HEK293 (cell line): ENCODE data around the gene MANSC4.

Experiments
- CTCF ChIA-PET: fragments of 350-600 bp; formaldehyde crosslinking; extraction: SDS; loops from one replicate; lab custom pipeline; 2021; ENCODE audit warnings: antibody characterized with exemption; lab: Yijun Ruan, JAX
- POLR2A ChIA-PET: fragments of 300-600 bp; formaldehyde crosslinking; extraction: SDS; loops from one replicate; lab custom pipeline; 2020; ENCODE audit warnings: antibody characterized with exemption, inconsistent platforms; lab: Yijun Ruan, JAX
- H3K27ac ChIP-seq: fragments of 200-500 bp; sonication (Bioruptor generic); 2 replicates; pipeline ENCODE4 v1.5.1; 2014; ENCODE audit warnings: low read depth, low read length, control low read depth, inconsistent platforms; ENCODE audit errors: extremely low read depth
- H3K36me3 ChIP-seq, 2 experiments: fragments of 200-500 bp in 1 of 2; sonication (Bioruptor generic) in 1 of 2; 1 replicate in 1 of 2; 2 replicates in 1 of 2; pipeline ENCODE4 v1.5.1; 2014 to 2017; ENCODE audit warnings: inconsistent platforms in 2 of 2, low read length in 2 of 2; ENCODE audit not compliant: control insufficient read depth in 2 of 2, insufficient read depth in 1 of 2
- H3K4me1 ChIP-seq: fragments of 200-500 bp; sonication (Bioruptor generic); 2 replicates; pipeline ENCODE4 v1.5.1; 2014; ENCODE audit warnings: mild to moderate bottlenecking, low read length, inconsistent platforms; ENCODE audit not compliant: control insufficient read depth, insufficient read depth
- H3K4me3 ChIP-seq: 2 replicates; pipeline ENCODE4 v1.5.1; 2011; ENCODE audit warnings: low read depth, mild to moderate bottlenecking, control low read depth, low read length, moderate library complexity
- H3K9me3 ChIP-seq: fragments of 200-500 bp; sonication (Bioruptor generic); 2 replicates; pipeline ENCODE4 v1.5.1; 2014; ENCODE audit warnings: low read depth, low read length, inconsistent platforms; ENCODE audit not compliant: control insufficient read depth, insufficient read depth
- KLF1 ChIP-seq: fragments of 450-650 bp; formaldehyde crosslinking; IDR thresholded peaks from 2 replicates; pipeline ENCODE4 v1.5.1; 2016; ENCODE audit warnings: missing biosample characterization, missing genetic modification characterization
- OSR2 ChIP-seq: fragments of 450-650 bp; formaldehyde crosslinking; IDR thresholded peaks from 2 replicates; pipeline ENCODE4 v1.5.1; 2016; ENCODE audit warnings: missing biosample characterization, missing genetic modification characterization
- REPIN1 ChIP-seq: fragments of 450-650 bp; formaldehyde crosslinking; IDR thresholded peaks from 2 replicates; pipeline ENCODE4 v1.5.1; 2017; ENCODE audit warnings: missing biosample characterization, missing genetic modification characterization, low read depth
- ZBTB17 ChIP-seq: fragments of 450-650 bp; formaldehyde crosslinking; IDR thresholded peaks from 2 replicates; pipeline ENCODE4 v1.5.1; 2016; ENCODE audit warnings: missing biosample characterization, missing genetic modification characterization
- ZFHX2 ChIP-seq: fragments of 450-650 bp; formaldehyde crosslinking; conservative IDR thresholded peaks from 2 replicates; pipeline ENCODE4 v1.5.1; 2016; ENCODE audit warnings: missing biosample characterization, missing genetic modification characterization
- ZNF121 ChIP-seq: fragments of 450-650 bp; formaldehyde crosslinking; IDR thresholded peaks from 2 replicates; pipeline ENCODE4 v1.5.1; 2016; ENCODE audit warnings: missing biosample characterization, missing genetic modification characterization
- ZNF169 ChIP-seq: fragments of 450-650 bp; formaldehyde crosslinking; IDR thresholded peaks from 2 replicates; pipeline ENCODE4 v1.5.1; 2016; ENCODE audit warnings: missing biosample characterization, missing genetic modification characterization
- ZNF23 ChIP-seq: fragments of 450-650 bp; formaldehyde crosslinking; IDR thresholded peaks from 2 replicates; pipeline ENCODE4 v1.5.1; 2016; ENCODE audit warnings: missing biosample characterization, missing genetic modification characterization, borderline replicate concordance
- ZNF366 ChIP-seq: fragments of 450-650 bp; formaldehyde crosslinking; conservative IDR thresholded peaks from 2 replicates; pipeline ENCODE4 v1.5.1; 2016; ENCODE audit warnings: missing biosample characterization, missing genetic modification characterization
- ZNF510 ChIP-seq: fragments of 450-650 bp; formaldehyde crosslinking; IDR thresholded peaks from 2 replicates; pipeline ENCODE4 v1.5.1; 2018; ENCODE audit warnings: mild to moderate bottlenecking, missing genetic modification characterization, missing biosample characterization; ENCODE audit not compliant: insufficient replicate concordance
- ZNF555 ChIP-seq: fragments of 450-650 bp; formaldehyde crosslinking; conservative IDR thresholded peaks from 2 replicates; pipeline ENCODE4 v1.5.1; 2017; ENCODE audit warnings: missing biosample characterization, mild to moderate bottlenecking, missing genetic modification characterization, inconsistent platforms
- ZNF560 ChIP-seq: fragments of 450-650 bp; formaldehyde crosslinking; IDR thresholded peaks from 2 replicates; pipeline ENCODE4 v1.5.1; 2017; ENCODE audit warnings: missing biosample characterization, missing genetic modification characterization, borderline replicate concordance
- ZNF629 ChIP-seq: fragments of 450-650 bp; formaldehyde crosslinking; IDR thresholded peaks from 2 replicates; pipeline ENCODE4 v1.5.1; 2017; ENCODE audit warnings: missing biosample characterization, missing genetic modification characterization
- ZNF670 ChIP-seq: fragments of 450-650 bp; formaldehyde crosslinking; IDR thresholded peaks from 2 replicates; pipeline ENCODE4 v1.5.1; 2016; ENCODE audit warnings: missing biosample characterization, missing genetic modification characterization, low read depth
- TF ChIP-seq, protein P1 (sequence below): fragments of 450-650 bp; formaldehyde crosslinking; IDR thresholded peaks from 2 replicates; pipeline ENCODE4 v1.5.1; 2016; ENCODE audit warnings: missing biosample characterization, missing genetic modification characterization
- TF ChIP-seq, protein P2 (sequence below): fragments of 450-650 bp; formaldehyde crosslinking; IDR thresholded peaks from 2 replicates; pipeline ENCODE4 v1.5.1; 2017; ENCODE audit warnings: missing biosample characterization, missing genetic modification characterization
- TF ChIP-seq, protein P3 (sequence below): fragments of 450-650 bp; formaldehyde crosslinking; IDR thresholded peaks from 2 replicates; pipeline ENCODE4; 2016; ENCODE audit warnings: missing biosample characterization, missing genetic modification characterization
- TF ChIP-seq, protein P4 (sequence below): fragments of 450-650 bp; formaldehyde crosslinking; IDR thresholded peaks from 2 replicates; pipeline ENCODE4 v1.5.1; 2016; ENCODE audit warnings: missing biosample characterization, missing genetic modification characterization
- TF ChIP-seq, protein P5 (sequence below): fragments of 450-650 bp; formaldehyde crosslinking; IDR thresholded peaks from 2 replicates; pipeline ENCODE4 v1.5.1; 2016; ENCODE audit warnings: missing biosample characterization, missing genetic modification characterization

The MANSC4 gene

DNA sequence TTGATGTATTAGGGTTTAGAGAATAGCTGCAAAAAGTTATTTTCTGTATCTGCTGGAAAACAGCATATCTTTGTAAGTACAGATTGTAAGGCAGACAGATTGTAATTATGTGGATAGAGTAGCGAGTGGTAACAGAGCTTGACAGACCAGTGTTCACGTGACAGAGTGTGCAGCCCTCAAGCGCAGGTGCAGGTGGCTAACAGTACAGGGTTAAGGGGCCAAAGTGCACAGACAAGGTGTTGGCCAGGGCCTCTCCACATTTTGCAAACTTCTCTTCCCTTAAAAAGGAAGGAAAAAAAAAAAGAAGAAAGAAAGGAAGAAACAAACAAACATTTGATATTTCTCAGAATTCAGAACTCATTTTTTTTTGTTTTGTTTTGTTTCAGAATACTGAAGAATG, 25.2 kb downstream of the MANSC4 start:
- POLR2A ChIA-PET: no interaction called here
- TF ChIP-seq ZNF169 (tag by site-specific recombination) (no peak), ZNF510 (tag by site-specific recombination) (no peak), OSR2 (tag by site-specific recombination) (no peak), REPIN1 (tag by site-specific recombination) (no peak), ZNF670 (tag by site-specific recombination) (no peak), ZBTB17 (no peak), ZFHX2 (tag by site-specific recombination) (no peak), ZNF555 (tag by site-specific recombination) (no peak), ZNF560 (no peak), ZNF23 (tag by site-specific recombination) (no peak), ZNF629 (tag by site-specific recombination) (no peak), ZNF121 (tag by site-specific recombination) (no peak)
- TF ChIP-seq, protein P1, sequence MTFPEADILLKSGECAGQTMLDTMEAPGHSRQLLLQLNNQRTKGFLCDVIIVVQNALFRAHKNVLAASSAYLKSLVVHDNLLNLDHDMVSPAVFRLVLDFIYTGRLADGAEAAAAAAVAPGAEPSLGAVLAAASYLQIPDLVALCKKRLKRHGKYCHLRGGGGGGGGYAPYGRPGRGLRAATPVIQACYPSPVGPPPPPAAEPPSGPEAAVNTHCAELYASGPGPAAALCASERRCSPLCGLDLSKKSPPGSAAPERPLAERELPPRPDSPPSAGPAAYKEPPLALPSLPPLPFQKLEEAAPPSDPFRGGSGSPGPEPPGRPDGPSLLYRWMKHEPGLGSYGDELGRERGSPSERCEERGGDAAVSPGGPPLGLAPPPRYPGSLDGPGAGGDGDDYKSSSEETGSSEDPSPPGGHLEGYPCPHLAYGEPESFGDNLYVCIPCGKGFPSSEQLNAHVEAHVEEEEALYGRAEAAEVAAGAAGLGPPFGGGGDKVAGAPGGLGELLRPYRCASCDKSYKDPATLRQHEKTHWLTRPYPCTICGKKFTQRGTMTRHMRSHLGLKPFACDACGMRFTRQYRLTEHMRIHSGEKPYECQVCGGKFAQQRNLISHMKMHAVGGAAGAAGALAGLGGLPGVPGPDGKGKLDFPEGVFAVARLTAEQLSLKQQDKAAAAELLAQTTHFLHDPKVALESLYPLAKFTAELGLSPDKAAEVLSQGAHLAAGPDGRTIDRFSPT (tag by site-specific recombination): no peak
- TF ChIP-seq, protein P2, sequence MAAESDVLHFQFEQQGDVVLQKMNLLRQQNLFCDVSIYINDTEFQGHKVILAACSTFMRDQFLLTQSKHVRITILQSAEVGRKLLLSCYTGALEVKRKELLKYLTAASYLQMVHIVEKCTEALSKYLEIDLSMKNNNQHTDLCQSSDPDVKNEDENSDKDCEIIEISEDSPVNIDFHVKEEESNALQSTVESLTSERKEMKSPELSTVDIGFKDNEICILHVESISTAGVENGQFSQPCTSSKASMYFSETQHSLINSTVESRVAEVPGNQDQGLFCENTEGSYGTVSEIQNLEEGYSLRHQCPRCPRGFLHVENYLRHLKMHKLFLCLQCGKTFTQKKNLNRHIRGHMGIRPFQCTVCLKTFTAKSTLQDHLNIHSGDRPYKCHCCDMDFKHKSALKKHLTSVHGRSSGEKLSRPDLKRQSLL: no peak
- TF ChIP-seq, protein P3, sequence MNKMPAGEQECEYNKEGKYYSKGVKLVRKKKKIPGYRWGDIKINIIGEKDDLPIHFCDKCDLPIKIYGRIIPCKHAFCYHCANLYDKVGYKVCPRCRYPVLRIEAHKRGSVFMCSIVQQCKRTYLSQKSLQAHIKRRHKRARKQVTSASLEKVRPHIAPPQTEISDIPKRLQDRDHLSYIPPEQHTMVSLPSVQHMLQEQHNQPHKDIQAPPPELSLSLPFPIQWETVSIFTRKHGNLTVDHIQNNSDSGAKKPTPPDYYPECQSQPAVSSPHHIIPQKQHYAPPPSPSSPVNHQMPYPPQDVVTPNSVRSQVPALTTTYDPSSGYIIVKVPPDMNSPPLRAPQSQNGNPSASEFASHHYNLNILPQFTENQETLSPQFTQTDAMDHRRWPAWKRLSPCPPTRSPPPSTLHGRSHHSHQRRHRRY: no peak
- TF ChIP-seq, protein P4, sequence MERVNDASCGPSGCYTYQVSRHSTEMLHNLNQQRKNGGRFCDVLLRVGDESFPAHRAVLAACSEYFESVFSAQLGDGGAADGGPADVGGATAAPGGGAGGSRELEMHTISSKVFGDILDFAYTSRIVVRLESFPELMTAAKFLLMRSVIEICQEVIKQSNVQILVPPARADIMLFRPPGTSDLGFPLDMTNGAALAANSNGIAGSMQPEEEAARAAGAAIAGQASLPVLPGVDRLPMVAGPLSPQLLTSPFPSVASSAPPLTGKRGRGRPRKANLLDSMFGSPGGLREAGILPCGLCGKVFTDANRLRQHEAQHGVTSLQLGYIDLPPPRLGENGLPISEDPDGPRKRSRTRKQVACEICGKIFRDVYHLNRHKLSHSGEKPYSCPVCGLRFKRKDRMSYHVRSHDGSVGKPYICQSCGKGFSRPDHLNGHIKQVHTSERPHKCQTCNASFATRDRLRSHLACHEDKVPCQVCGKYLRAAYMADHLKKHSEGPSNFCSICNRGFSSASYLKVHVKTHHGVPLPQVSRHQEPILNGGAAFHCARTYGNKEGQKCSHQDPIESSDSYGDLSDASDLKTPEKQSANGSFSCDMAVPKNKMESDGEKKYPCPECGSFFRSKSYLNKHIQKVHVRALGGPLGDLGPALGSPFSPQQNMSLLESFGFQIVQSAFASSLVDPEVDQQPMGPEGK (tag by site-specific recombination): no peak
- TF ChIP-seq, protein P5, sequence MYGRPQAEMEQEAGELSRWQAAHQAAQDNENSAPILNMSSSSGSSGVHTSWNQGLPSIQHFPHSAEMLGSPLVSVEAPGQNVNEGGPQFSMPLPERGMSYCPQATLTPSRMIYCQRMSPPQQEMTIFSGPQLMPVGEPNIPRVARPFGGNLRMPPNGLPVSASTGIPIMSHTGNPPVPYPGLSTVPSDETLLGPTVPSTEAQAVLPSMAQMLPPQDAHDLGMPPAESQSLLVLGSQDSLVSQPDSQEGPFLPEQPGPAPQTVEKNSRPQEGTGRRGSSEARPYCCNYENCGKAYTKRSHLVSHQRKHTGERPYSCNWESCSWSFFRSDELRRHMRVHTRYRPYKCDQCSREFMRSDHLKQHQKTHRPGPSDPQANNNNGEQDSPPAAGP (tag by site-specific recombination): no peak
- TF ChIP-seq, all 188 proteins: peak for 0
- CTCF ChIA-PET: interaction anchor here (0.7 kb wide), 2 partner anchors 21 to 64 kb away, joined by 3 read pairs; no protein-coding TSS in a partner anchor
- peaks cover 16 to 25% of the 10 kb centered on the region in 2 experiments for H3K36me3 ChIP-seq
- no peaks in the 10 kb centered on the region for H3K9me3 ChIP-seq
- no peaks in the 10 kb centered on the region for H3K4me1 ChIP-seq
- H3K4me3 ChIP-seq: no peak overlapping the region
- H3K27ac ChIP-seq: no peak overlapping the region

DNA sequence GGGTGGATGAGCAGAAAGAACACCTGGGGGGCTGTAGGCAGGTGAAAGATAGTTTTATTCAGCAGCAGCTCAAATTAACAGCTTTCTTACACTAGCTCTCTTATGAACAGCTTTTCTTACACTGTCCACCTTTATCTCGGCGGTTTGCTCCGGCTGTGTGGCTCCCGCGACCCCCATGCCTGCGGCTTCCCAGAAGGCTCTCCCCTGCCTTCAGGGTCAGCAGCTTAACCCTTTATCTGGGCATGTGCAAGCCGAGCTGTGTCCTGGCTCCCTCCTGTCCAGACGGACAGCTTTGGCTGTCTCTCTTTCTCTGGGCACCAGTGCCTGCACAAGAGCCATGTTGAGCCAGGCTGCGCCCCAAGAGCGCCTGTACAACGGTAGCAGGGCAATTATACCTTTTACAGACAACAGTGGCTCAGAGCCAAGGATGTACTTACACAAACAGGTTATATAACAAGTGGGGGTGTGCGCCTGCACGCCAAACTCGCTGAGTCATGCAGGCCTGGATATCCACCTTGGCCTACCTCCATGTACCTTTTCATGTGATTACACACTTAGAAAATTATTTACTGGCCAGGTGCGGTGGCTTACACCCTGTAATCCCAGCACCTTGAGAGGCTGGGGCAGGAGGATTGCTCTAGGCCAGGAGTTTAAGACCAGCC, 28.5 kb downstream of the MANSC4 start:
- TF ChIP-seq KLF1 (tag by site-specific recombination) (no peak), ZNF366 (tag by site-specific recombination) (no peak)
- Histone ChIP-seq H3K36me3 (peaks cover 12 to 21% of the 10 kb centered on the region in 2 experiments), H3K9me3 (no peaks in the 10 kb centered on the region)

More for the DNA sequence above, 28.5 kb downstream of the MANSC4 start:
- Histone ChIP-seq H3K27ac (no peak overlapping the region), H3K4me1 (no peaks in the 10 kb centered on the region), H3K4me3 (no peak overlapping the region)
- POLR2A ChIA-PET: no interaction called here
- CTCF ChIA-PET: no interaction called here
